HCT116 (cell line): Measurements from ENCODE around the gene SERPINB12. TPM values are rescaled to one million over a fixed set of nuclear protein-coding genes. Genes with fewer than 3 reads are reported as not detected.
A peak's percentile ranks its signal among the peaks of the same experiment; 100 is the strongest.

Experiments
- ATAC-seq: fragments of 200-7000 bp; cut with Tn5 transposase; 2 replicates; pipeline ENCODE4 v1.9.1; 2020; ENCODE audit warnings: mild to moderate bottlenecking, moderate library complexity
- BruUV-seq: library from RNA; stranded (reverse); fragments of 400-500 nt; replicated peaks from 2 replicates; lab custom pipeline; 2021; lab: Mats Ljungman, UMichigan
- CTCF ChIA-PET: fragments of 300-600 bp; sonication (Branson Sonifier 250); formaldehyde crosslinking; loops from one replicate; lab custom pipeline; 2021; ENCODE audit warnings: antibody characterized with exemption; lab: Charles Lee
- POLR2A ChIA-PET: fragments of 300-600, 350-600 bp; sonication (Branson Sonifier 250); formaldehyde crosslinking; loops from one replicate; lab custom pipeline; 2021; ENCODE audit warnings: antibody characterized with exemption; lab: Charles Lee
- RAD21 ChIA-PET, 2 experiments: fragments of 300-600 bp; sonication (Branson Sonifier 250); formaldehyde crosslinking; loops; one replicate each; lab custom pipeline; 2023; ENCODE audit warnings: low total read pairs in 2 of 2; ENCODE audit not compliant: uncharacterized antibody in 2 of 2, unreplicated experiment in 2 of 2, low non-redundant PET in 1 of 2; lab: Charles Lee
- DNase-seq: peaks from one replicate; pipeline ENCODE4 v3.0.0-alpha.2; 2010; ENCODE audit warnings: low read depth, low spot score
- H2AFZ ChIP-seq: fragments of 200-600 bp; shearing (Covaris generic), sonication (generic); 2 replicates; pipeline ENCODE4 v1.6.1; 2017; ENCODE audit warnings: low read depth, mixed run types, mixed read lengths, antibody characterized with exemption, low read length; ENCODE audit not compliant: poor library complexity, severe bottlenecking
- H3K27ac ChIP-seq: 2 replicates; pipeline ENCODE4 v1.5.1; 2012; ENCODE audit warnings: low read depth, low read length
- H3K27me3 ChIP-seq: fragments of 200-600 bp; sonication (generic); 2 replicates; pipeline ENCODE4 v1.6.1; 2016; ENCODE audit warnings: mixed run types, low read length, mixed read lengths; ENCODE audit not compliant: insufficient read depth
- H3K36me3 ChIP-seq, 2 experiments: fragments of 200-500 bp in 1 of 2; fragments of 200-600 bp in 1 of 2; sonication (Bioruptor generic) in 1 of 2; sonication (generic) in 1 of 2; 2 replicates each; pipeline versions ENCODE4 v1.5.1 to v1.6.1; 2014 to 2016; ENCODE audit warnings: low read length in 2 of 2, inconsistent platforms in 1 of 2, mixed read lengths in 1 of 2, mixed run types in 1 of 2; ENCODE audit not compliant: insufficient read depth in 2 of 2, control insufficient read depth in 1 of 2
- H3K4me1 ChIP-seq, 2 experiments: fragments of 200-600 bp in 1 of 2; sonication (generic) in 1 of 2; 2 replicates each; pipeline versions ENCODE4 v1.5.1 to v1.6.1; 2012 to 2017; ENCODE audit warnings: low read length in 2 of 2, inconsistent platforms in 1 of 2, mild to moderate bottlenecking in 1 of 2, mixed read lengths in 1 of 2, mixed run types in 1 of 2, moderate library complexity in 1 of 2; ENCODE audit not compliant: insufficient read depth in 2 of 2, control insufficient read depth in 1 of 2
- H3K4me2 ChIP-seq: fragments of 200-600 bp; sonication (generic); 2 replicates; pipeline ENCODE4 v1.6.1; 2017; ENCODE audit warnings: mixed run types, low read length, mixed read lengths
- H3K4me3 ChIP-seq, 2 experiments: fragments of 200-600 bp in 1 of 2; sonication (generic) in 1 of 2; replicated peaks in 1 of 2; 2 replicates each; pipeline ENCODE4 v1.5.1; 2011 to 2016; ENCODE audit warnings: low read length in 2 of 2, control low read depth in 1 of 2, low read depth in 1 of 2, mild to moderate bottlenecking in 1 of 2, mixed read lengths in 1 of 2, mixed run types in 1 of 2
- H3K79me2 ChIP-seq: fragments of 200-600 bp; sonication (generic); 2 replicates; pipeline ENCODE4 v1.6.1; 2017; ENCODE audit warnings: mild to moderate bottlenecking, mixed run types, low read length, moderate library complexity, mixed read lengths; ENCODE audit not compliant: insufficient read depth
- H3K9ac ChIP-seq: fragments of 200-600 bp; sonication (generic); 2 replicates; pipeline ENCODE4 v1.6.1; 2016; ENCODE audit warnings: low read length, mixed read lengths
- H3K9me2 ChIP-seq: fragments of 200-600 bp; sonication (generic), shearing (Covaris generic); 2 replicates; pipeline ENCODE4 v1.6.1; 2017; ENCODE audit warnings: mixed run types, mild to moderate bottlenecking, moderate library complexity; ENCODE audit not compliant: insufficient read depth
- H3K9me3 ChIP-seq, 2 experiments: fragments of 200-500 bp in 1 of 2; fragments of 200-600 bp in 1 of 2; sonication (Bioruptor generic) in 1 of 2; sonication (generic) in 1 of 2; 2 replicates each; pipeline ENCODE4 v1.6.1; 2014 to 2017; ENCODE audit warnings: low read length in 2 of 2, mixed read lengths in 2 of 2, inconsistent platforms in 1 of 2, low read depth in 1 of 2, mild to moderate bottlenecking in 1 of 2, mixed run types in 1 of 2, moderate library complexity in 1 of 2; ENCODE audit not compliant: control insufficient read depth in 1 of 2, insufficient read depth in 1 of 2
- H4K20me1 ChIP-seq: fragments of 200-600 bp; sonication (generic), shearing (Covaris generic); 2 replicates; pipeline ENCODE4 v1.6.1; 2017; ENCODE audit warnings: mixed run types, mild to moderate bottlenecking, moderate library complexity; ENCODE audit not compliant: insufficient read depth
- ATF3 ChIP-seq: IDR thresholded peaks from 2 replicates; pipeline ENCODE4 v1.6.1; 2012
- CTCF ChIP-seq, 3 experiments: fragments of 200-600 bp in 1 of 3; sonication (generic) in 1 of 3; IDR thresholded peaks in 2 of 3; conservative IDR thresholded peaks in 1 of 3; 2 replicates each; pipeline ENCODE4 v1.5.1; 2012 to 2017; ENCODE audit warnings: low read depth in 2 of 3, low read length in 2 of 3, antibody characterized with exemption in 1 of 3, borderline replicate concordance in 1 of 3, control low read depth in 1 of 3, mild to moderate bottlenecking in 1 of 3, mixed read lengths in 1 of 3, mixed run types in 1 of 3, moderate library complexity in 1 of 3; ENCODE audit not compliant: insufficient read depth in 1 of 3
- MAX ChIP-seq: IDR thresholded peaks from 2 replicates; pipeline ENCODE4 v1.6.1; 2012
- RAD21 ChIP-seq: IDR thresholded peaks from 2 replicates; pipeline ENCODE4 v1.6.1; 2012; ENCODE audit warnings: low read depth, mild to moderate bottlenecking
- SIN3A ChIP-seq: IDR thresholded peaks from 2 replicates; pipeline ENCODE4 v1.6.1; 2012; ENCODE audit warnings: low read depth
- SRF ChIP-seq: IDR thresholded peaks from 2 replicates; pipeline ENCODE4 v1.6.1; 2012; ENCODE audit warnings: low read depth
- YY1 ChIP-seq: IDR thresholded peaks from 2 replicates; pipeline ENCODE4 v1.6.1; 2011; ENCODE audit warnings: low read length, low read depth, moderate library complexity, mild to moderate bottlenecking; ENCODE audit not compliant: insufficient replicate concordance; ENCODE audit errors: extremely low read depth
- ZFX ChIP-seq: fragments of 450-650 bp; IDR thresholded peaks from 2 replicates; pipeline ENCODE4 v1.6.1; 2017
- ZNF274 ChIP-seq: fragments of 200-500 bp; sonication (Bioruptor generic); IDR thresholded peaks from 2 replicates; pipeline ENCODE4 v1.6.1; 2014; ENCODE audit warnings: mild to moderate bottlenecking, low read depth, low read length, inconsistent platforms
- intact Hi-C: fragments of 100-400 bp; cut with micrococcal nuclease; formaldehyde crosslinking; loops from 2 replicates; pipeline ENCODE4 v1.10.0; 2022
- total RNA-seq: library from RNA; stranded (reverse); gene quantifications from one replicate; pipeline ENCODE4 v1.2.1, GENCODE V29; 2021; ENCODE audit not compliant: unreplicated experiment

SERPINB12 gene
- total RNA-seq, 1 experiment from 2014 or later, result not detected

- Histone ChIP-seq H3K79me2 (no peaks in the 10 kb centered on the region), H4K20me1 (no peaks in the 10 kb centered on the region), H3K27me3 (no peaks in the 10 kb centered on the region), H3K9me2 (no peaks in the 10 kb centered on the region), H3K9me3 (no peaks in the 10 kb centered on the region), H3K4me2 (no peak overlapping the region), H3K27ac (no peak overlapping the region), H3K4me3 (no peak overlapping the region), H2AFZ (no peak overlapping the region), H3K36me3 (no peaks in the 10 kb centered on the region), H3K4me1 (no peaks in the 10 kb centered on the region), H3K9ac (no peak overlapping the region)
- ChIA-PET RAD21 (interaction anchor here in 1 of 2 experiments (0.5 kb wide), 1 partner anchor 218 kb away, joined by 3 read pairs; no protein-coding TSS in a partner anchor), POLR2A (no interaction called here), CTCF (interaction anchor here (1.4 to 5.4 kb wide), 2 partner anchors 12 to 54 kb away, joined by 4 to 22 read pairs; no protein-coding TSS in a partner anchor)
- TF ChIP-seq YY1 (no peak), ATF3 (no peak), RAD21 (peak; percentile 32; the same call in 1 of the 2 replicates), MAX (no peak), SRF (no peak), CTCF (IDR thresholded peaks at IDR 0.05 in 2 of 3, conservative IDR thresholded peaks at IDR 0.05 in 1 of 3; ENCODE audit: borderline replicate concordance in 1 of 3, insufficient read depth in 1 of 3, low read depth in 2 of 3, low read length in 2 of 3) (0 out of 6 replicates have a peak, but pooled peaks of 2 of the 3 experiments have one; percentile 10 to 21), ZNF274 (no peak), SIN3A (no peak), ZFX (no peak)
- ATAC-seq (no peak), DNase-seq (no peak)
- BruUV-seq, result no TSS peak
- intact Hi-C loops, result no loop called here
These were observed 18.5 kb upstream of the SERPINB12 start for GRCh38 chr18:63523660-63524059.
